Activated CD4-positive, alpha-beta T cell treated with anti-CD3 and anti-CD28 coated beads for 36 hours (primary cell): ENCODE measurements around the gene IFNLR1. TPM values are rescaled to one million over a fixed set of nuclear protein-coding genes. Genes with fewer than 3 reads are reported as not detected.

Source experiments
- ATAC-seq: fragments of 200-7000 bp; cut with Tn5 transposase; one replicate; pipeline ENCODE4 v1.10.0; 2021; ENCODE audit warnings: mild to moderate bottlenecking, moderate library complexity
- CTCF ChIA-PET: fragments of 350-600 bp; sonication (Branson Sonifier 250); formaldehyde crosslinking; loops from one replicate; lab custom pipeline; 2021; ENCODE audit warnings: antibody characterized with exemption; lab: Charles Lee
- POLR2A ChIA-PET: fragments of 350-600 bp; sonication (Branson Sonifier 250); formaldehyde crosslinking; loops from one replicate; lab custom pipeline; 2021; ENCODE audit warnings: antibody characterized with exemption, inconsistent platforms; lab: Charles Lee
- DNase-seq: peaks from one replicate; pipeline ENCODE4 v3.0.0-alpha.2; 2020
- H3K27ac Mint-ChIP-seq: one replicate; pipeline ENCODE4 v1.8.0; 2021; ENCODE audit warnings: mixed read lengths
- H3K27me3 Mint-ChIP-seq: one replicate; pipeline ENCODE4 v1.8.0; 2021; ENCODE audit warnings: mixed read lengths
- H3K36me3 Mint-ChIP-seq: one replicate; pipeline ENCODE4 v1.8.0; 2021; ENCODE audit warnings: low read depth, mixed read lengths
- H3K4me1 Mint-ChIP-seq: one replicate; pipeline ENCODE4 v1.8.0; 2021; ENCODE audit warnings: mixed read lengths
- H3K4me3 Mint-ChIP-seq: one replicate; pipeline ENCODE4 v1.8.0; 2021; ENCODE audit warnings: mild to moderate bottlenecking, moderate library complexity, mixed read lengths
- H3K9me3 Mint-ChIP-seq: one replicate; pipeline ENCODE4 v1.8.0; 2021; ENCODE audit warnings: low read depth, mixed read lengths
- intact Hi-C, 2 experiments: fragments of 100-400 bp; cut with DNase I in 1 of 2; cut with micrococcal nuclease in 1 of 2; formaldehyde crosslinking; loops; one replicate each; pipeline versions ENCODE4 v1.14.2 to v1.15.1; 2022 to 2024; cut with DNase I, micrococcal nuclease
- total RNA-seq, 2 experiments: library from RNA; stranded (reverse); gene quantifications; one replicate each; pipeline ENCODE4 v1.2.3, GENCODE V29; 2021

The IFNLR1 gene
- total RNA-seq, 2 experiments from 2014 or later = 6.6 to 7.4 TPM

DNA sequence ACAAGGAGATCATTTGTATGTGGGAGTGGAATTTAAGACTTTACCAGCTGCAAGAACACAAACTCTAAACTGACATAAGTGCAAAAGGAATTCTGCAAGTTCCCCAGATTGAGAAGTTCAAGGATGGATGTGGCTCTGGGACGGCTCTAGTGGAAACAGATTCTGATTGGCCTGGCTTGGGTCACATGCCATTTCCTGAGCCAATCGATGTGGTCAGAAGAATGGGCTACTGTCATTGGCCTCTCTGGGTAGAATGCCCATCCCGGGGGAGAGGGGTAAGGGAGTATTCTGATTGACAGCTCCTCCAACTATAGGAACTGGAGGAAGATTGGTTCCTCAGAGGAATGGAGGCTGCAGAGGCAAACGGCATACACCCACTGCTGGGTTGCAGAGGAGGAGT, 6.0 kb upstream of the IFNLR1 start:
- H3K36me3 Mint-ChIP-seq = no peaks in the 10 kb centered on the region
- peaks cover 3% of the 10 kb centered on the region for H3K9me3 Mint-ChIP-seq
- peak overlapping the region; percentile 34 for H3K27ac Mint-ChIP-seq
- peaks cover 2% of the 10 kb centered on the region for H3K27me3 Mint-ChIP-seq
- no peak overlapping the region for H3K4me3 Mint-ChIP-seq
- DNase-seq = no peak
- ATAC-seq = no peak
- peaks cover 66% of the 10 kb centered on the region for H3K4me1 Mint-ChIP-seq
- POLR2A ChIA-PET = interaction anchor here (0.7 kb wide), 1 partner anchor 21 kb away, joined by 3 read pairs; no protein-coding TSS in a partner anchor
- CTCF ChIA-PET = interaction anchor here (0.7 to 3.9 kb wide), 7 partner anchors 7 to 442 kb away, joined by 3 to 40 read pairs (median 3); no protein-coding TSS in a partner anchor
- intact Hi-C loops = loop anchor here (5.0 kb wide), 2 partner anchors 294 to 344 kb away; no protein-coding TSS in a partner anchor

DNA sequence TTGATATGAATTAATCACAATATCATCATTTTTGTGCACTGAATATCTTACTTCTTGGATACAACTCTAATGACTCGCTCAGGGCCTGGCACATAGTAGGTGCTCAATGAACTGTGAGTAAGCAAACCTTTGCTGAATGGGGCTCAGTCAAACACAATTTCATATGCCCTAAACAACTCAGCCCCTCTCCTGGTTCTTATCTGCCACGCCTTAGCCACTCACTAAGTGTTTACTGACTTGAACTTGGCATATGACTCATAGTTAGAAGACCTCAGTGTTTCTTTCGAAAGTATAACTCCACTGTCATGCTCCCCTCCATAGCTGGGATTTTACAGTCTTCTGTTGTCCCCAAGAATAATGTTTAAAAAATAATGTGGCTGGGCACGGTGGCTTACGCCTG, 4.8 kb upstream of the IFNLR1 start:
- H3K27me3 Mint-ChIP-seq = no peaks in the 10 kb centered on the region
- H3K4me1 Mint-ChIP-seq = peaks cover 72% of the 10 kb centered on the region
- DNase-seq = peak; percentile 70
- intact Hi-C loops = loop anchor here (1.0 to 5.0 kb wide), 3 partner anchors 295 to 348 kb away; no protein-coding TSS in a partner anchor
- ChIA-PET CTCF (interaction anchor here (0.6 to 3.9 kb wide), 9 partner anchors 10 to 447 kb away, joined by 3 to 40 read pairs (median 4); no protein-coding TSS in a partner anchor), POLR2A (no interaction called here)
- peak; percentile 82 for ATAC-seq
- no peaks in the 10 kb centered on the region for H3K36me3 Mint-ChIP-seq
- H3K27ac Mint-ChIP-seq = peak overlapping the region; percentile 39
- H3K4me3 Mint-ChIP-seq = no peak overlapping the region
- H3K9me3 Mint-ChIP-seq = peaks cover 3% of the 10 kb centered on the region

DNA sequence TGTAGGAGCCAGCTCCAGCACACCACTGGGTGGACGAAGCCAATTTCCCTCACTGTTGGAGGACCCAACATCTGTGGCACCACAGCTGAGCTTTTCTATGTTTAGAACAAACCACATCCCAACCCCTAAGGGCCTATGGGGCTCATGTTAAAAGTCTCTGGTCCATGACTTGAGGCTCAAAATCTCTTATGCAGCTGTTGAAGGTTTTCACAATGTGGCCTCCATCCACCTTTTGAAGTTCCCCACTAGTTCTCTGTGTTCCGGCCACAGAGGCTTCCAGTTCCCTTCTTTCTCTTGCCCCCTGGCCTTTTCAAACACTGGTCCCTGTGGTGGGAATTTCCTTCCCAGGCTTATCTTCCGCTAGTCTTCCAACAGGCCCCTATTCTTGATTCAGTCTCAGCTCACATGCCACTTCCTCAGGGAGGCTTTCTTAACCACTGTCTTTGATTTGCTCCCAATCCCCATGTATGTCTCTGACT, 3.9 kb upstream of the IFNLR1 start:
- H3K4me1 Mint-ChIP-seq = peaks cover 77% of the 10 kb centered on the region
- no peaks in the 10 kb centered on the region for H3K27me3 Mint-ChIP-seq
- ChIA-PET CTCF (interaction anchor here (0.5 to 4.5 kb wide), 10 partner anchors 8 to 938 kb away, joined by 3 to 38 read pairs (median 5); no protein-coding TSS in a partner anchor), POLR2A (no interaction called here)
- H3K36me3 Mint-ChIP-seq = no peaks in the 10 kb centered on the region
- H3K4me3 Mint-ChIP-seq = no peak overlapping the region
- peak overlapping the region; percentile 39 for H3K27ac Mint-ChIP-seq
- ATAC-seq (no peak), DNase-seq (no peak)
- H3K9me3 Mint-ChIP-seq = peaks cover 3% of the 10 kb centered on the region
- intact Hi-C loops = loop anchor here (5.0 kb wide), 2 partner anchors 296 to 346 kb away; no protein-coding TSS in a partner anchor

DNA sequence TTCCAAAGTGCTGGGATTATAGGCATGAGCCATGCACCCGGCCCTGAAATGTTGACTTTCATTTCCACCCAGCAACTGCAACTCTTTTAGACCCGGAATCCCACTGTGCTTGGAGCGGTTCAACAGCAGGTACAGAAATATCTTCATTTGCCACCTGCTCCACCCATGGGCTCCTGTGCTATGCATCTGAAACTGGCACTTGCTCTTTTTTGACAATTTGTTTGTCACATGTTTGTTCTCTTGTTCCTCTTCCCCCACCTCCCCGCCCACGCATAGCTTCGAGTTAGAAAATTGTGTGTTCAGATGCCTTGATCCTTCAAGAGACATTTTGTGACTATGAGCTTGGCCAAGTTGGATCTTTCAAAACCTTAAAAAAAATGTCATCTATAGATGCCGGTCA, 2.4 kb upstream of the IFNLR1 start:
- ATAC-seq = no peak
- DNase-seq = peak; percentile 73
- no peaks in the 10 kb centered on the region for H3K27me3 Mint-ChIP-seq
- intact Hi-C loops = loop anchor here in 1 of 2 experiments (5.0 kb wide), 2 partner anchors 232 to 558 kb away; partner anchors contain the start of genes CLIC4 and PNRC2
- H3K36me3 Mint-ChIP-seq = no peaks in the 10 kb centered on the region
- POLR2A ChIA-PET = no interaction called here
- H3K4me1 Mint-ChIP-seq = peaks cover 63% of the 10 kb centered on the region
- CTCF ChIA-PET = interaction anchor here (1.3 to 4.5 kb wide), 6 partner anchors 9 to 226 kb away, joined by 4 to 38 read pairs (median 12); partner anchors contain the start of gene NIPAL3
- no peak overlapping the region for H3K4me3 Mint-ChIP-seq
- H3K9me3 Mint-ChIP-seq = peaks cover 3% of the 10 kb centered on the region
- peak overlapping the region; percentile 49 for H3K27ac Mint-ChIP-seq

DNA sequence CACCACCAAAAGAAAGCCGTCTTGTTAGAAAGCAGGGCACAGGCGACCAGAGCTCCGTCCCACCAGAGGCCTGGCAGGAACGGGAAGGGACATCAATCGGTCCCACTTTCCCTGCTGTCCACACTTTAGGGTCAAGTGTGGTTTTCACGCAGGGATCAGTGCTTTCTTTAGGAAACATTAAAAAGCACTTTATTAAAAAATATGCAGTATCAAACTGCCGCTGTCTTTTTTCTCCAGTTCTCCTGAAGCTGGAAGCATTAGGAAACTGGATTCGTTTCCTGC, 437 bp downstream of the IFNLR1 start:
- peaks cover 42% of the 10 kb centered on the region for H3K4me1 Mint-ChIP-seq
- ATAC-seq = no peak
- H3K27ac Mint-ChIP-seq = peak overlapping the region; percentile 53
- no peaks in the 10 kb centered on the region for H3K36me3 Mint-ChIP-seq
- POLR2A ChIA-PET = no interaction called here
- intact Hi-C loops = loop anchor here (2.0 to 5.0 kb wide), 3 partner anchors 36 to 561 kb away; partner anchors contain the start of genes CLIC4 (in 1 of the 2) and PNRC2 (in 1 of the 2)
- DNase-seq = no peak
- peak overlapping the region; percentile 73 for H3K4me3 Mint-ChIP-seq
- CTCF ChIA-PET = interaction anchor here (0.6 to 4.5 kb wide), 5 partner anchors 11 to 206 kb away, joined by 3 to 38 read pairs (median 5); no protein-coding TSS in a partner anchor
- no peaks in the 10 kb centered on the region for H3K27me3 Mint-ChIP-seq
- H3K9me3 Mint-ChIP-seq = peaks cover under 1% of the 10 kb centered on the region

DNA sequence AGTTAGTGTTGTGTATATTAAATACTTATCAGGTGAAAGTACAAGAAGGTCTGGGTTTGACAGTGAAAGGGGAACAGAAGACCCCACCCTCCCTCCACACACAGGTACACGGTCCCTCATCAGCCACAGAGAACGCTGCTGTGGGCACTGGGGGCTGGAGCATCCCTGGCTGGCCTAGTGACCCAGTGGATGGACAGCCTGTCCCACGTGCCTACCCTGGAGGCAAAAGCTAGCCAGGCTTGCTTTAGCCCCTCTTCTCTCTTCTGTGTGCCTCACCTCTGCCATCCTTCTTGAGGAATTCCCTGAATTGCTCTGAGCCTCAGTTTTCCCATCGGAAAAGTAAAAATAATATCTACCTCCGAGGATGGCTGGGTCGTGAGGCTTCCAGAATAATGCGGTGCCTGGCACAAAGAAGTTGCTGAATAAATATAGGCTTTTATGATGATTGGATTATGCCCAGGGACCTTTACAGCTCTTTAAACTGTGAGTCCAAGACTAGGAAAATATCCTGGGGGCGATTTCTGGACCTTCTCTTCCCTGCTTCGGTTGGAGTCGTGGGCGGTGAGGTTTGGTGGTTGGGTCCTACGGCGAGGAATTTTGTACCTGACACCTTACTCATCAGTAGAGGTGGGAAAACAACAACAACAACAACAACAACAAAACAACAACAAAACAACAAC, 918 bp downstream of the IFNLR1 start:
- H3K4me1 Mint-ChIP-seq = peaks cover 37% of the 10 kb centered on the region
- CTCF ChIA-PET = interaction anchor here (0.6 to 2.5 kb wide), 6 partner anchors 7 to 205 kb away, joined by 3 to 9 read pairs (median 4); no protein-coding TSS in a partner anchor
- POLR2A ChIA-PET = no interaction called here
- peak overlapping the region; percentile 73 for H3K4me3 Mint-ChIP-seq
- ATAC-seq (no peak), DNase-seq (no peak)
- H3K36me3 Mint-ChIP-seq = no peaks in the 10 kb centered on the region
- intact Hi-C loops = loop anchor here (2.0 to 5.0 kb wide), 3 partner anchors 35 to 561 kb away; partner anchors contain the start of genes CLIC4 (in 1 of the 2) and PNRC2 (in 1 of the 2)
- H3K9me3 Mint-ChIP-seq = no peaks in the 10 kb centered on the region
- peak overlapping the region; percentile 71 for H3K27ac Mint-ChIP-seq
- H3K27me3 Mint-ChIP-seq = no peaks in the 10 kb centered on the region

DNA sequence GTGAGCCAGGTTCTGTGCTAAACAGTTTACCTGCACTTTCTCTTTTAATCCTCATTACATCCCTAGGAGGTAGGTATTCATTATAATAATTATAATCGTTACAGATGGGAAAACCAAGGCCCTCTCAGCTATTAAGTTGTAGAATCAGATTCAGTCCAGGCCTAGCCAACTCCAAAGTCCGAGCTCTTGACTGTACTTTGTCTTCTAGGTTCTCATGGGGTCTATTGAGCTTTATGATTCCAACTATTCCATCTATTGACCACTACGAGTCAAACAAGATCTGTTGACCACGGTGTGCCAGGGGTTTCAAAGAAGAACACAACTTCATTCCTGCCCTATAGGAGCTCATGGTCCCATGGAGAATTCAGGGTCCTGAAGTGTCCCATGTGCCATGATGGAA, 2.0 kb downstream of the IFNLR1 start:
- DNase-seq (no peak), ATAC-seq (no peak)
- H3K9me3 Mint-ChIP-seq = no peaks in the 10 kb centered on the region
- H3K4me1 Mint-ChIP-seq = peaks cover 30% of the 10 kb centered on the region
- intact Hi-C loops = loop anchor here in 1 of 2 experiments (5.0 kb wide), 2 partner anchors 228 to 562 kb away; partner anchors contain the start of genes CLIC4 and PNRC2
- no peak overlapping the region for H3K4me3 Mint-ChIP-seq
- no peak overlapping the region for H3K27ac Mint-ChIP-seq
- ChIA-PET POLR2A (no interaction called here), CTCF (interaction anchor here (0.7 to 1.4 kb wide), 6 partner anchors 8 to 206 kb away, joined by 3 to 6 read pairs (median 3); no protein-coding TSS in a partner anchor)
- H3K27me3 Mint-ChIP-seq = no peaks in the 10 kb centered on the region
- no peaks in the 10 kb centered on the region for H3K36me3 Mint-ChIP-seq

DNA sequence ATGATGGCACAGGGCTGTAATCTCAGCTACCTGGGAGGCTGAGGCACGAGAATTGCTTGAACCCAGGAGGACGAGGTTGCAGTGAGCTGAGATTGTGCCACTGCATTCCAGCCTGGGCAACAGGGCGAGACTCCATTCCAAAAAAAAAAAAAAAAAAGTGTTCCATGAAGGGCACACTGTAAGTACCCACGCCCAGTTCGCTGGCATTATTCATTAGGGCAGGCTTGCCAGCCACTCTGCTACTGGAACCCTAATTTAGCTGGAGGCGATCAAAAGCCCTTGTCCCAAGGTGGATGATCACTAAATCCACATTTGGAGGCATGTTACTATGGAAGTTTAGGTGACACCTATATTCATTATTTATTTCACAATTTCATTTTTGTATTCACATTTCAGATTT, 5.0 kb downstream of the IFNLR1 start:
- Mint-ChIP-seq H3K27ac (no peak overlapping the region), H3K4me3 (no peak overlapping the region), H3K9me3 (no peaks in the 10 kb centered on the region), H3K27me3 (no peaks in the 10 kb centered on the region), H3K4me1 (peaks cover 6% of the 10 kb centered on the region), H3K36me3 (no peaks in the 10 kb centered on the region)
- POLR2A ChIA-PET = no interaction called here
- intact Hi-C loops = no loop called here
- no peak for DNase-seq
- ATAC-seq = no peak
- CTCF ChIA-PET = interaction anchor here (0.6 kb wide), 1 partner anchor 217 kb away, joined by 3 read pairs; no protein-coding TSS in a partner anchor

DNA sequence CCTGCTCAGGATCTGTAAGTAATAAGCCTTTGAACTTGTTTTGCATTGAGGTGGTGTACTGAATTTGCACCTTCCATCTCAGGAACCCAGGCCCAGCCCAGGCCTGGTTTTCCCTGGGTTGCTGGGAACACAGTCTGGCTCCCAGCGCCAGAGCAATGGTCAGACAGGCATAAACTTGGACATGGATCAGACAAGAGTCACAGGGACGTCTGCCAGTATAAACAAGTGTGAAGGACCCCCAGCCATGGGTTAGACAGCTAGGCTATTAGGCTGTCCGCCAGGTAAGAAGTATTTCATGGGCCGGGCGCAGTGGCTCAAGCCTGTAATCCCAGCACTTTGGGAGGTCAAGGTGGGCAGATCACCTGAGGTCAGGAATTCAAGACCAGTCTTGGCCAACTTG, 5.5 kb downstream of the IFNLR1 start:
- ChIA-PET CTCF (interaction anchor here (0.6 kb wide), 1 partner anchor 218 kb away, joined by 3 read pairs; no protein-coding TSS in a partner anchor), POLR2A (no interaction called here)
- ATAC-seq (no peak), DNase-seq (no peak)
- Mint-ChIP-seq H3K27ac (no peak overlapping the region), H3K27me3 (no peaks in the 10 kb centered on the region), H3K4me1 (peaks cover 6% of the 10 kb centered on the region), H3K9me3 (no peaks in the 10 kb centered on the region), H3K4me3 (no peak overlapping the region), H3K36me3 (no peaks in the 10 kb centered on the region)
- intact Hi-C loops = no loop called here

DNA sequence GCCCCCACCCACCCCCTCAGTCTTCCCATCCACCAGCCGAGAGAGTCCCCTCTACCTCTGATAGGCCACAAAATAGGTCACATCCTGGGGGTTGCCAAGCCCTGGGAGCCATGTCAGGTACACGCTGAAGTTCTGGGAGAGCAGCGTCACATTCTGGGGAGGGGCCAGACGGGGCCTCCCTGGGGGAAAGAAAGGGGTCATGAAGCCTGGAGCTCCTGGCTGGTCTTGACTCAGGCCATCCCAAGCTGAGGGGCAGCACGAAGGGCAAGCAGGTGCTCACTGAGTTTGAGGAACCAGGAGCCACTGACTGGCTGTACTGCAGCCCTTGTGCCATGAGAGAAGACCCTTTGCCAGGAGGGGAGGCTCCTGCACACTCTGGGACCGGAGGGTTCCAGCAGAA, 6.4 kb downstream of the IFNLR1 start:
- H3K4me3 Mint-ChIP-seq = no peak overlapping the region
- no peaks in the 10 kb centered on the region for H3K36me3 Mint-ChIP-seq
- intact Hi-C loops = no loop called here
- POLR2A ChIA-PET = no interaction called here
- ATAC-seq (no peak), DNase-seq (no peak)
- H3K4me1 Mint-ChIP-seq = no peaks in the 10 kb centered on the region
- H3K9me3 Mint-ChIP-seq = no peaks in the 10 kb centered on the region
- no peaks in the 10 kb centered on the region for H3K27me3 Mint-ChIP-seq
- H3K27ac Mint-ChIP-seq = no peak overlapping the region
- CTCF ChIA-PET = interaction anchor here (0.9 to 1.3 kb wide), 2 partner anchors 9 to 211 kb away, joined by 4 to 5 read pairs; no protein-coding TSS in a partner anchor

DNA sequence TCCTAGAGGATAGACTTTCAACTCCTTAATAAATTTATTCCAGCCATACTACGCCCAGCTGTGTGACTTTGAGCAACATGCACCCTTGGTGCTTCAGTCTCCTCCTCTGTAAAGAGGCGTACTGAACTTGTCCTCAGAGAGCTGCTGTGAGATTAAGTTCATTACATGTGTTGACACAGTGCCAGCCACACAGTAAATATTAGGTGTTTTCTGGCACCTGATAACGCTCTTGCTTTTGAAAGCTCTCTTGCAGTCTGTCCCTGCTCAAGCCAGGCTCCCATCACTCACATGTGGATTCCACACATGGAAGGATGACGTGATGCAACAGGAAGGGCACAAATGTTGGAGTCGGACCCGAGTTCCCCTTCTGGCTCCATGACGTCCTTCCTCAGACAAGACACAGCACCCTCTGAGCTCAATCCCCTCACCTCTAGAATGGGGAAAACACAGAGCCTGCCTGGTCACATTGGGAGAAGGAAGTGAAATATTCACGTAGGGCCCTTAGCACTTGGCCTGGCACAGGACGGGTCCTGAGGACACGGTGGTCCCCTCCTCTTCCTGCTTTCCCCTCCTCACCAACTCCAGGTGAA, 7.7 kb downstream of the IFNLR1 start:
- Mint-ChIP-seq H3K27me3 (no peaks in the 10 kb centered on the region), H3K27ac (no peak overlapping the region), H3K4me3 (no peak overlapping the region), H3K9me3 (no peaks in the 10 kb centered on the region), H3K4me1 (no peaks in the 10 kb centered on the region), H3K36me3 (peaks cover under 1% of the 10 kb centered on the region)
- DNase-seq (no peak), ATAC-seq (no peak)
- intact Hi-C loops = no loop called here
- CTCF ChIA-PET = interaction anchor here (0.6 to 1.3 kb wide), 4 partner anchors 20 to 303 kb away, joined by 3 to 7 read pairs (median 4); no protein-coding TSS in a partner anchor
- POLR2A ChIA-PET = interaction anchor here (0.6 kb wide), 1 partner anchor 31 kb away, joined by 3 read pairs; no protein-coding TSS in a partner anchor
